Type B pancreatic cell (in vitro differentiated cells): ENCODE results near the gene GIGYF2. TPM values are rescaled to one million over a fixed set of nuclear protein-coding genes. Genes with fewer than 3 reads are reported as not detected.

Source experiments
- DNase-seq: peaks from one replicate; pipeline ENCODE4 v3.0.0; 2021; ENCODE audit warnings: mixed read lengths; ENCODE audit not compliant: unreplicated experiment; ENCODE audit errors: extremely low spot score
- H3K27ac Mint-ChIP-seq: 2 replicates; pipeline ENCODE4 v1.8.0; 2021; ENCODE audit warnings: mild to moderate bottlenecking, mixed read lengths
- H3K27me3 Mint-ChIP-seq: 2 replicates; pipeline ENCODE4 v1.8.0; 2021; ENCODE audit warnings: mixed read lengths
- H3K36me3 Mint-ChIP-seq: 2 replicates; pipeline ENCODE4 v1.8.0; 2021; ENCODE audit warnings: mixed read lengths
- H3K4me1 Mint-ChIP-seq: one replicate; pipeline ENCODE4 v1.8.0; 2021; ENCODE audit warnings: mixed read lengths; ENCODE audit not compliant: unreplicated experiment
- H3K4me3 Mint-ChIP-seq: 2 replicates; pipeline ENCODE4 v1.8.0; 2021; ENCODE audit warnings: mild to moderate bottlenecking, mixed read lengths
- H3K9me3 Mint-ChIP-seq: 2 replicates; pipeline ENCODE4 v1.8.0; 2021; ENCODE audit warnings: mixed read lengths
- total RNA-seq: library from RNA; stranded (reverse); gene quantifications from 2 replicates; pipeline ENCODE4 v1.2.1, GENCODE V29; 2021; ENCODE audit warnings: low replicate concordance
- TF ChIP-seq, protein P1 (sequence below): fragments of 200-600 bp; sonication (generic); conservative IDR thresholded peaks from 2 replicates; pipeline ENCODE4 v1.5.0; 2021; ENCODE audit warnings: antibody characterized with exemption, mild to moderate bottlenecking

GIGYF2 gene
- total RNA-seq, 1 donor from 2014 or later: 65.7 TPM

- Mint-ChIP-seq H3K27me3 (no peaks in the 10 kb centered on the region), H3K36me3 (peaks cover 5% of the 10 kb centered on the region), H3K4me3 (no peak overlapping the region), H3K4me1 (peaks cover 3% of the 10 kb centered on the region), H3K9me3 (no peaks in the 10 kb centered on the region), H3K27ac (peak overlapping the region; percentile 33)
- no peak for DNase-seq
- TF ChIP-seq, protein P1, sequence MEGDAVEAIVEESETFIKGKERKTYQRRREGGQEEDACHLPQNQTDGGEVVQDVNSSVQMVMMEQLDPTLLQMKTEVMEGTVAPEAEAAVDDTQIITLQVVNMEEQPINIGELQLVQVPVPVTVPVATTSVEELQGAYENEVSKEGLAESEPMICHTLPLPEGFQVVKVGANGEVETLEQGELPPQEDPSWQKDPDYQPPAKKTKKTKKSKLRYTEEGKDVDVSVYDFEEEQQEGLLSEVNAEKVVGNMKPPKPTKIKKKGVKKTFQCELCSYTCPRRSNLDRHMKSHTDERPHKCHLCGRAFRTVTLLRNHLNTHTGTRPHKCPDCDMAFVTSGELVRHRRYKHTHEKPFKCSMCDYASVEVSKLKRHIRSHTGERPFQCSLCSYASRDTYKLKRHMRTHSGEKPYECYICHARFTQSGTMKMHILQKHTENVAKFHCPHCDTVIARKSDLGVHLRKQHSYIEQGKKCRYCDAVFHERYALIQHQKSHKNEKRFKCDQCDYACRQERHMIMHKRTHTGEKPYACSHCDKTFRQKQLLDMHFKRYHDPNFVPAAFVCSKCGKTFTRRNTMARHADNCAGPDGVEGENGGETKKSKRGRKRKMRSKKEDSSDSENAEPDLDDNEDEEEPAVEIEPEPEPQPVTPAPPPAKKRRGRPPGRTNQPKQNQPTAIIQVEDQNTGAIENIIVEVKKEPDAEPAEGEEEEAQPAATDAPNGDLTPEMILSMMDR: no peak
These were observed 169.0 kb downstream of the GIGYF2 start for GRCh38 chr2:232866104-232866503.

DNA sequence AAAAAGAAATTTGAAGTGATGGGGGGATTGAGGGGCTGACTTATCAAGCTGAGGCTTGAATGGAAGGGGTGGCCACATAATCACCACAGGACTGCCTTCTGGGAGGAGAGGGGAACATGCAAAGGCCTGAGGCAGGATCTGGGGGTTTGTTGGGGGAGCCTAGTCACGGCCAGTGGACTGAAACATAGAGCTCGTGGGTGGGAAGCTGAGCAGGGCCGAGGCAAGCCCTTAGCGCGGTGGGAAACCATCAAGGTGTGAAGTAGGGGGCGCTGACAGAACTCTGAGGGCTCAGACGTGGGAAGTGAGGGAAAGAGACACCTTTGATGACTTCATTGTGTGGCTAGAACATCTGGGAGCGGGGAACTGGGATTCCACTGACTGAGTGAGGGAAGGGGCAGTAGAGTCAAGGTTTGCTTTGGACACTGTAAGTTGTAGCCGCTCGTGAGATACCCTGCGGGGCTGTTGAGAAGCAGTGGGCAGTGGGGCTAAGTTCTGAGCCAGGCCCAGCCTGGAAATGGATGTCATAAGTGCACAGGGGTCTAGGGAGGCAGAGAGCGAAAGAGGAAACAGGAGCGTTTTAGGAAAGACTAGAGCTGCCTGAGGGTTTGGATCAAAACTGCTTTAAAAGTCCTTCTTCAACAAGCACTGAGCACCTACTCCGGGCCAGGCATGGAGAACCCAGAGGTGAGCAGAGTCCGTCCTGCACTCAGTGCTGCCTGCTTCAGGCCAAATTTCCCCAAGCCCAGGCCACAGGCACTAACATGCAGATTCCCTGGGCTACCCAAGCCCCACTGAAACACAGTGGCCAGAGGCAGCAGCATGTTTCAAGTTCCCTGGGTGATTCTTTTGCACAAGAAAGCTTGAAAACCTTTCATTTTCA lies 172.2 kb downstream of the GIGYF2 start:
- H3K4me1 Mint-ChIP-seq: peaks cover 4% of the 10 kb centered on the region
- no peaks in the 10 kb centered on the region for H3K9me3 Mint-ChIP-seq
- TF ChIP-seq, protein P1: no peak
- no peak overlapping the region for H3K4me3 Mint-ChIP-seq
- peak overlapping the region; percentile 39 for H3K27ac Mint-ChIP-seq
- DNase-seq: no peak
- no peaks in the 10 kb centered on the region for H3K36me3 Mint-ChIP-seq
- H3K27me3 Mint-ChIP-seq: no peaks in the 10 kb centered on the region

GRCh38 chr2:232870018-232870765 lies 173.1 kb downstream of the GIGYF2 start, which contains the start of gene SNORC:
Gene SNORC, plus strand, starts transcription at chr2:232870264. Its CDS starts 78 bp downstream, at chr2:232870342.
- no peak for DNase-seq
- no peak within 1 kb of the TSS for H3K4me3 Mint-ChIP-seq
- H3K27me3 Mint-ChIP-seq: peaks cover 4% of the 10 kb centered on the region
- peaks cover 4% of the 10 kb centered on the region for H3K4me1 Mint-ChIP-seq
- no peaks in the 10 kb centered on the region for H3K36me3 Mint-ChIP-seq
- TF ChIP-seq, protein P1: no peak
- H3K9me3 Mint-ChIP-seq: no peaks in the 10 kb centered on the region
- H3K27ac Mint-ChIP-seq: peak within 1 kb of the TSS; percentile 39

- Mint-ChIP-seq H3K4me3 (no peak overlapping the region), H3K36me3 (no peaks in the 10 kb centered on the region), H3K9me3 (no peaks in the 10 kb centered on the region), H3K27me3 (peaks cover 9% of the 10 kb centered on the region), H3K4me1 (peaks cover 4% of the 10 kb centered on the region), H3K27ac (no peak overlapping the region)
- TF ChIP-seq, protein P1: no peak
- peak; percentile 60 for DNase-seq
These were observed 173.7 kb downstream of the GIGYF2 start for GRCh38 chr2:232870766-232871371.

- Mint-ChIP-seq H3K27ac (no peak overlapping the region), H3K36me3 (no peaks in the 10 kb centered on the region), H3K9me3 (no peaks in the 10 kb centered on the region), H3K4me1 (peaks cover 4% of the 10 kb centered on the region), H3K4me3 (no peak overlapping the region), H3K27me3 (peaks cover 9% of the 10 kb centered on the region)
- DNase-seq: peak; percentile 57
- TF ChIP-seq, protein P1: no peak
These were observed 174.3 kb downstream of the GIGYF2 start for GRCh38 chr2:232871418-232871834.
